NCI-H1694 (cell line): Measurements from ENCODE around the gene XRCC6.
"Not testable (repeated sequence)": the region's sequence is repeated elsewhere in the genome, so short reads cannot be mapped to it uniquely, and the experiment has no call there.

Experiments
- DNase-seq: peaks from one replicate; lab custom pipeline; 2025; lab: John Stamatoyannopoulos, UW

XRCC6 gene

DNA sequence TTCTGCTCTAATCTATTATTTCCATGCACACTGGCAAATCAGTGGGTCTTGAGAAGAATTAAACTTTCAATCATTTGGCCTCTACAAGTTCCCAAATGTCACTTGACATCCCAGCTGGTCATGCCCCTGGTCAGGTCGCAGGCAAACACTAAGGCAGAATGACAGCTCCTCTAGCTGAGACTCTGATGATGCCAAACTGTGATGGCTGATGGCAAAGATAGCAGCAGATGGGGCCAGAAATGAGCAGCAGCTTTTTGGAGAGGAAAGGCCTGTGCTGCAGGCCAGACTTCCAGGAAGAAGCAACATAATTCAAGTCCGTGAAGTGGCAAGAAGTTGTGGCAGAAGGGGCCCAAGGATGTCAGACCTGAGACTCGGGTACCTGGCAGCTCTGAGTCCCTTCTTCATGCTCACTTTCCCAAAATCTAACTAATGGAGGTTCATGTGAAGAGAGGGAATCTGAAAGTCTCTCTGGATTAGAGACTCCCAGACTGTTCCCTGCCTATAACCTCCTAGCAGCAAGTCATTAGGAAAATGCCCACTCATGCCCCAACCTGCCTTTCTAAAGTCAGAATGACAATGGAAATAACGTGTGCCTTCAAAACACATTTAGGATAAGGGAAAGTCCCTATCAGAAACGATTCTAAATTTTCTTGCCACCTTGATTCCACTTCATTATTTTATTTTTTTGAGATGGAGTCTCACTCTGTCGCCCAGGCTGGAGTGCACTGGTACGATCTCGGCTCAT, 22.0 kb upstream of the XRCC6 start:
- no peak for DNase-seq

- no peak for DNase-seq
These were observed 20.1 kb upstream of the XRCC6 start for GRCh38 chr22:41600976-41601375.

- DNase-seq, result no peak
These were observed 17.2 kb upstream of the XRCC6 start for GRCh38 chr22:41603873-41604332.

DNA sequence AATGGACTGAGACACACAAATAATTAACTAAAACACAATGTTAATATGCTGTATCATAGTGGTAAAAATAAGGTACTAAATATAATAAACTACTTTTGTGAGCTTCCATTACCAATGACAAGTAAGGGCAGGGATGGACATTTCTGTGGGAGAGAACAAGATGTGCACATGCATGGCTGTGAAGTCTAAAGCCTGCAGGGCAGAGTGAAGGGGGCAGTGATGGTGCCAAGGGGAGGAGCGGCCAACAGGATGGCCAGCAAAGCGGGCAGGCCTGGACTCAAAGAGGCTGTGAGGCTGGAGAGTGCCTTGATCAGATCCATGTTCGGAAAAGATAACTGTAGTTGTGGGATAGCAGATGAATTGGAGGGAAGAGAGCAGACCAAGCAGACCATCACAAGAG, 12.7 kb upstream of the XRCC6 start:
- no peak for DNase-seq

DNA sequence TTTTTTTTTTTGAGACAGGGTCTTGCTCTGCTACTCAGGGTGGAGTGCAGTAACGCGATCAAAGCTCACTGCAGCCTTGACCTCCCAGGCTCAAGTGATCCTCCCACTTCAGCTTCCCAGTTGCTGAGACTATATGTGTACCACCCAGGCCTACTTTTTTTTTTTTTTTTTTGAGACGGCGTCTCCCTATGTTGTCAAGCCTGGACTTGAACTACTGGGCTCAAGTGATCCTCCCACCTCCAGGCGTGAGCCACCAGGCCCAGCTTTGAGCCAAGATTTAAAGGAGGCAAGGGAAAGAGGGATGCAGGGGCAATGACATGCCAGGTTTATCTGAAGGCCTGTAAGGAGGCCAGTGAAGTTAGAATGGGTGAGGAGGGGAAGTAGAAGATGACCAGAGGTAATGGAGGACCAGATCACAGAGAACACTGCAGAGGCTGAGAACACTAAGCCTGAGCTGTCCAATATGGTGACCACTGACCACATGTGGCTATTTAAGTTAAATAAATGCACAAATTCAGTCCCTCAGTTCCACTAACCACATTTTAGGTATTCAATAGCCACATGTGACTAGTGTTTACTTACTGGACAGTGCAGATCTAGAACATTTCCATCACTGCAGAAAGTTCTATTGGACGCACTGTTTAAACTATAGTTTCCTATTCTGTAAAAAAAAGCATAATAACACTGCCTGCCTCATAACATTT, 8.3 kb upstream of the XRCC6 start:
- DNase-seq, result no peak

DNA sequence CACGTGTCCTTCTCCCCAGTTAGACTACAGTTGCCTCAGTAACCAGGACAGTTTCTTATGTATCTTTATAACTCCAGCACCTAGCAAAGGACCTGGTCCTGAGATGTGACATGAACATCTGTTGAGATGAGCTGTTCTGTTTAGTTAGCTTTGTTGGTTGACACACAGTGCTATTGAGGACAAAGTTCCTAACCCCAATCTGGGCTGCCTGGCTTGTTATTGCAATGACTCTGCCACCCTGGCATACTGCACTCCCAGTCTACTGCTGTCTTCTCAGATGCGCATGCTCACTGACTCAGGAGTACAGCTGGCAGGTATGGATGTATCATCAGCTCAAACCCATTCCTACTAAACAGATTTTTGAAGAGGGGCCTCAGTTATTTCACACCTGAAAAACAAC, 7.6 kb upstream of the XRCC6 start:
- DNase-seq, result no peak

DNA sequence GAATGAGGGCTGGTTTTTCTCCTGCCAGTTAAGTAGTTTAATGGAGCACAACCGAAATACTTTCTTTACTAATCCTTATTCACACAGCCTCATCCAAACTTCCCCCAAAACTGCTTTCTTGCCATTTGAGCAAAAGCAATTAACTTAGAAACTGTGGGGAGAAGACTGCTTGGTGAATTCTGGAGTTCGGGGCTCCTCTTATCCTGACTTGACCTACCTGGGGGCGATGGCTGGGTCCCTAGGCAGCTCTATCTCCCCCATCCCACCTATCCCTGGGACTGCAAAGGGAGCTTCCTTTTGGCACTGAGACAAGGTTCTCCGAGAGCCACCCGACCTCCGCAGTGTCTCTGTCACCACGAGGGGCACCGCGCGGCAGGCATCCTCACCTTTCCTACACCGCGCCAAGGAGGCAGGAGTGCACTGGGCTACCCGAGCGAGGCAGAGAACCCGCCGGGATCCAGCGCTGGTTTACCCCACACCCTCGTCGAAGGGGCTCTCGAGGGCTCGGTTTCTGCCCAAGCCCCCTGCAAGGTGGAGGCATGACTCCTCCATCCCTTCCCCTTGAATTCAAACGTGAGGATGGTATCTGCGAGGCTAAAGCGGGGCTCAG, 1.0 kb upstream of the XRCC6 start:
- peak; percentile 13 for DNase-seq

- no peak for DNase-seq
These were observed 451 bp upstream of the XRCC6 start, which contains the start of gene DESI1 for GRCh38 chr22:41620589-41621098. Gene DESI1, minus strand, starts transcription at chr22:41621043. Its CDS starts 204 bp downstream, at chr22:41620839.

DNA sequence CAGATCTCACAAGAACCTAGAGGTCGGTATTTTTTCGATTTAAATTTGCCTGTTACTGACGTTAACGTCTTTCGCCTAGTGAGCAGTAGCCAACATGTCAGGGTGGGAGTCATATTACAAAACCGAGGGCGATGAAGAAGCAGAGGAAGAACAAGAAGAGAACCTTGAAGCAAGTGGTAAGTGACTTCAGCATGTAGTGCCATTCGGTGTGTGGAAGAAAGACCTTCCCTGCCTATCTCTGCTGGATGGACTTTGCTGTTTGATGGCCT, 750 bp downstream of the XRCC6 start:
- no peak for DNase-seq

GRCh38 chr22:41625577-41625976, 4.5 kb downstream of the XRCC6 start:
- no peak for DNase-seq

- DNase-seq, result not testable (repeated sequence)
These were observed 10.0 kb downstream of the XRCC6 start for GRCh38 chr22:41631115-41631514.

GRCh38 chr22:41631615-41632014, 10.5 kb downstream of the XRCC6 start:
- DNase-seq, result not testable (repeated sequence)

DNA sequence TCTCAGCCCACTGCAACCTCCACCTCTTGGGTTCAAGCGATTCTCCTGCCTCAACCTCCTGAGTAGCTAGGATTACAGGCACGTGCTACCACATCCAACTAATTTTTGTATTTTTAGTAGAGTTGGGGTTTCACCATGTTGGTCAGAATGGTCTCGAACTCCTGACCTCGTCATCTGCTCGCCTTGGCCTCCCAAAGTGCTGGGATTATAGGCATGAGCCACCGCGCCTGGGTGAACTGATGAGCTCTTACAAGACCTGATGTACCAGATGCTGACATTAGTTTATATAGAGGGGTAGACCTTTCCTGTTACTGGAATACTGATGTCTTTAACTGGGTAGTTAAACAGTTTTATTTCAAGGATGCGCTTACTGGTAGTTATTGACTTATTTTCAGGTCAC, 13.5 kb downstream of the XRCC6 start:
- not testable (repeated sequence) for DNase-seq

DNA sequence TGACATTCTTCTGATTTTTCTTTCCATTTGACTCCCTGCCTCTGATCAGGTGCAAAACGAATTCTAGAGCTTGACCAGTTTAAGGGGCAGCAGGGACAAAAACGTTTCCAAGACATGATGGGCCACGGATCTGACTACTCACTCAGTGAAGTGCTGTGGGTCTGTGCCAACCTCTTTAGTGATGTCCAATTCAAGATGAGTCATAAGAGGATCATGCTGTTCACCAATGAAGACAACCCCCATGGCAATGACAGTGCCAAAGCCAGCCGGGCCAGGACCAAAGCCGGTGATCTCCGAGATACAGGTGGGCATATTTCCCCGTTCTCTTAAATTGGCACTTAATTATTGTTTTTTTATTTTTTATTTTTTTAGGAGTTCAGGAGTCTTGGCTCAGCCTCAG, 15.4 kb downstream of the XRCC6 start:
- no peak for DNase-seq

DNA sequence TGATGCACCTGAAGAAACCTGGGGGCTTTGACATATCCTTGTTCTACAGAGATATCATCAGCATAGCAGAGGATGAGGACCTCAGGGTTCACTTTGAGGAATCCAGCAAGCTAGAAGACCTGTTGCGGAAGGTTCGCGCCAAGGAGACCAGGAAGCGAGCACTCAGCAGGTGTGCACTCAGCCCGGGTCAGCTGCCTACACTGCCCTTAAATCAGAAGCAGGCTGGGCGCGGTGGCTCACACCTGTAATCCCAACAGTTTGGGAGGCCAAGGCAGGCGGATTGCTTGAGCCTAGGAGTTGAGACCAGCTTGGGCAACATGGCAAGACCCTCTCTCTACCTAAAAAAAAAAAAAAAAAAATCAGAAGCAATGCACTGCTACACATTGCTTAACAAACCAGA, 16.5 kb downstream of the XRCC6 start:
- DNase-seq, result not testable (repeated sequence)

GRCh38 chr22:41638124-41638523, 17.0 kb downstream of the XRCC6 start:
- DNase-seq, result no peak

GRCh38 chr22:41638748-41639147, 17.7 kb downstream of the XRCC6 start:
- no peak for DNase-seq

- DNase-seq, result no peak
These were observed 20.8 kb downstream of the XRCC6 start for GRCh38 chr22:41641854-41642253.

GRCh38 chr22:41642331-41643110, 21.4 kb downstream of the XRCC6 start:
- no peak for DNase-seq

DNA sequence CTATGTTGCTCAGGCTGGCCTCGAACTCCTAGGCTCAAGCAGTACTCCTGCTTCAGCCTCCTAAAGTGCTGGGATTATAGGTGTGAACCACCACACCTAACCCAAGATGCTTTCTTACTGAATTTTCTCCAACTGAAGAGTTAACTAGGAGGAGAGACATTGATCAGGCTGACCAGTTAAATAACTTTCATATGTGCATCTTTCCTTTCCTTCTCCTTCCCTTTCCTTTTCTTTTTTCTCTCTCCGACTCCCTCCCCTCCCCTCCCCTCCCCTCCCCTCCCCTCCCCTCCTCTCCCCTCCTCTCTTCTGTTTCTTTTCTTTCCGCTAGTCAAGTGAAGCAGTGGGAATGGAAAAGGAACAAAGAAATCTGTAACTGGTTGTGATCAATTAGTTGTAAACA, 26.7 kb downstream of the XRCC6 start:
- no peak for DNase-seq

- DNase-seq, result no peak
These were observed 27.3 kb downstream of the XRCC6 start for GRCh38 chr22:41648432-41648831.

DNA sequence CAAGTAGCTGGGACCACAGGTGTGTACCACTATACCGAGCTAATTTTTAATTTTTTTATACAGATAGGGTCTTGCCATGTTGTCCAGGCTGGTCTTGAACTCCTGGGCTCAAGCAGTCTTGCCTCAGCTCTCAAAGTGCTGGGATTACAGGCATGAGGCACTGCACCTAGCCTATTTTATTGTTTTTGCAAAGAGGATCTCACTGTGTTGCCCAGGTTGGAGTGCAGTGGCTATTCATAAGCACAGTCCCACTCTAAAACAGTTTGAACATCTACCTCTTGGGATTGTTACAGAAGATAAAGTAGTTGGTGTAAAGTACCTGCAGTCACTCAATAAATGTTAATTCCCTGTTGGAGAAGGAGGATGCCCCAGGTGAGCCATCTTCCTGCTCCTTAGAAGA, 29.1 kb downstream of the XRCC6 start:
- no peak for DNase-seq
